Endometrial microvascular endothelial cells (primary cell): ENCODE data around the gene OGFR. TPM values are rescaled to one million over a fixed set of nuclear protein-coding genes. Genes with fewer than 3 reads are reported as not detected.

Source experiments
- in situ Hi-C: cut with HindIII; loops from 2 replicates; pipeline ENCODE4 v1.10.0; 2017; ENCODE audit warnings: low sequenced_read_pairs, low pct_unique_long_range_greater_than_20kb; ENCODE audit errors: inconsistent ontology term
- total RNA-seq: library from RNA; depleted of rRNA; stranded (reverse); fragments of >200 nt; gene quantifications from one replicate; pipeline ENCODE4 v1.2.3, GENCODE V29; 2015; ENCODE audit errors: inconsistent ontology term

Gene OGFR
- total RNA-seq, 1 donor from 2014 or later, result 55.3 TPM

GRCh38 chr20:62795023-62795761, 9.4 kb upstream of the OGFR start:
- in situ Hi-C loops, result no loop called here

GRCh38 chr20:62796699-62797491, 7.7 kb upstream of the OGFR start:
- in situ Hi-C loops, result no loop called here

GRCh38 chr20:62797671-62798532, 6.7 kb upstream of the OGFR start:
- in situ Hi-C loops, result no loop called here

- in situ Hi-C loops, result no loop called here
Observed at GRCh38 chr20:62799036-62799435, 5.6 kb upstream of the OGFR start.

GRCh38 chr20:62799459-62799858, 5.2 kb upstream of the OGFR start:
- in situ Hi-C loops, result no loop called here

- in situ Hi-C loops, result no loop called here
Observed at GRCh38 chr20:62799873-62800272, 4.8 kb upstream of the OGFR start.

GRCh38 chr20:62800314-62801259, 4.0 kb upstream of the OGFR start:
- in situ Hi-C loops, result no loop called here

- in situ Hi-C loops, result no loop called here
Observed at GRCh38 chr20:62801284-62802010, 3.2 kb upstream of the OGFR start.

GRCh38 chr20:62802026-62802712, 2.5 kb upstream of the OGFR start:
- in situ Hi-C loops, result no loop called here

GRCh38 chr20:62804021-62804626, 511 bp upstream of the OGFR start:
- in situ Hi-C loops, result no loop called here

GRCh38 chr20:62805155-62805710, 598 bp downstream of the OGFR start:
- in situ Hi-C loops, result no loop called here

GRCh38 chr20:62805711-62806382, 1.2 kb downstream of the OGFR start:
- in situ Hi-C loops, result no loop called here

GRCh38 chr20:62806383-62807050, 1.9 kb downstream of the OGFR start:
- in situ Hi-C loops, result no loop called here

GRCh38 chr20:62807444-62808210, 3.0 kb downstream of the OGFR start:
- in situ Hi-C loops, result no loop called here
